K562 (cell line): ENCODE measurements around the gene EMP2. TPM values are rescaled to one million over a fixed set of nuclear protein-coding genes. Genes with fewer than 3 reads are reported as not detected.
A peak's percentile ranks its signal among the peaks of the same experiment; 100 is the strongest.

Experiments
- ATAC-seq: fragments of 200-7000 bp; cut with Tn5 transposase; 3 replicates; pipeline ENCODE4 v1.9.1; 2020; ENCODE audit warnings: moderate library complexity
- Bru-seq: library from RNA; stranded (reverse); fragments of 400-500 nt; gene quantifications from one replicate; lab custom pipeline; 2021; lab: Mats Ljungman, UMichigan
- BruChase-seq, 2 experiments: library from RNA; stranded (reverse); fragments of 400-500 nt; gene quantifications; one replicate each; lab custom pipeline; 2021; lab: Mats Ljungman, UMichigan
- BruUV-seq: library from RNA; stranded (reverse); fragments of 400-500 nt; replicated peaks from 2 replicates; lab custom pipeline; 2021; lab: Mats Ljungman, UMichigan
- CTCF ChIA-PET: fragments of 300-600 bp; formaldehyde crosslinking; extraction: SDS; loops from one replicate; lab custom pipeline; 2021; ENCODE audit warnings: low intra/inter-chr PET ratio; lab: Yijun Ruan, JAX
- POLR2A ChIA-PET: fragments of 300-600, 350-650 bp; sonication (Branson Sonifier 250); formaldehyde crosslinking; extraction: SDS; loops from one replicate; lab custom pipeline; 2021; ENCODE audit warnings: antibody characterized with exemption, inconsistent platforms; lab: Yijun Ruan, JAX
- DNase-seq, 4 experiments: peaks; one replicate each; pipeline versions ENCODE4 v3.0.0 to v3.0.0-alpha.2; 2011 to 2018; ENCODE audit warnings: low spot score in 3 of 4, mixed read lengths in 3 of 4; ENCODE audit errors: extremely low read depth in 1 of 4
- FAIRE-seq: peaks from 2 replicates; lab custom pipeline; 2011; peaks lifted over from hg19 to GRCh38; lab: Jason Lieb, UNC
- H2AFZ ChIP-seq: 2 replicates; pipeline ENCODE4 v1.6.0; 2011; ENCODE audit warnings: low read depth, low read length, control low read depth, inconsistent platforms
- H3K27ac ChIP-seq: fragments of 200-600 bp; 3 replicates; pipeline ENCODE4 v1.8.0; 2011; ENCODE audit warnings: low read depth, mild to moderate bottlenecking, control low read depth, inconsistent platforms, low read length, moderate library complexity, mixed read lengths; ENCODE audit errors: extremely low read depth
- H3K27me3 ChIP-seq, 2 experiments: fragments of 300-600 bp in 1 of 2; 2 replicates in 1 of 2; 3 replicates in 1 of 2; pipeline versions ENCODE4 v1.6.0 to v1.8.0; 2011; ENCODE audit warnings: inconsistent platforms in 2 of 2, low read length in 2 of 2, mild to moderate bottlenecking in 1 of 2, mixed read lengths in 1 of 2, moderate library complexity in 1 of 2; ENCODE audit not compliant: control insufficient read depth in 2 of 2, insufficient read depth in 2 of 2
- H3K36me3 ChIP-seq: fragments of 300-600 bp; 3 replicates; pipeline ENCODE4 v1.8.0; 2011; ENCODE audit warnings: mild to moderate bottlenecking, low read length, inconsistent platforms; ENCODE audit not compliant: control insufficient read depth, insufficient read depth
- H3K4me1 ChIP-seq, 2 experiments: fragments of 200-600 bp in 1 of 2; replicated peaks in 1 of 2; 2 replicates in 1 of 2; 3 replicates in 1 of 2; pipeline versions ENCODE4 v1.5.1 to v1.8.0; 2011; ENCODE audit warnings: inconsistent platforms in 2 of 2, low read length in 2 of 2, mild to moderate bottlenecking in 1 of 2, mixed read lengths in 1 of 2, moderate library complexity in 1 of 2; ENCODE audit not compliant: control insufficient read depth in 2 of 2, insufficient read depth in 2 of 2
- H3K4me2 ChIP-seq: 2 replicates; pipeline ENCODE4 v1.6.1; 2011; ENCODE audit warnings: low read length, control low read depth, inconsistent platforms, mixed read lengths; ENCODE audit not compliant: insufficient read depth
- H3K4me3 ChIP-seq: fragments of 200-600 bp; sonication (generic), shearing (Covaris generic); 2 replicates; pipeline ENCODE4 v1.5.1; 2016; ENCODE audit warnings: control low read depth, inconsistent platforms
- H3K79me2 ChIP-seq: fragments of 200-600 bp; 3 replicates; pipeline ENCODE4 v1.8.0; 2011; ENCODE audit warnings: low read length, inconsistent platforms; ENCODE audit not compliant: control insufficient read depth, insufficient read depth
- H3K9ac ChIP-seq, 2 experiments: 2 replicates each; pipeline versions ENCODE4 v1.6.0 to v1.6.1; 2011; ENCODE audit warnings: low read depth in 2 of 2, low read length in 2 of 2, control low read depth in 1 of 2, inconsistent platforms in 1 of 2, mild to moderate bottlenecking in 1 of 2, mixed read lengths in 1 of 2; ENCODE audit not compliant: insufficient read depth in 1 of 2
- H3K9me1 ChIP-seq: one replicate; pipeline ENCODE4 v1.6.0; 2011; ENCODE audit warnings: inconsistent platforms, mild to moderate bottlenecking, low read length, moderate library complexity; ENCODE audit not compliant: control insufficient read depth, insufficient read depth
- H3K9me3 ChIP-seq: replicated peaks from 2 replicates; pipeline ENCODE4 v1.5.1; 2011; ENCODE audit warnings: low read depth, low read length, inconsistent platforms; ENCODE audit not compliant: control insufficient read depth, insufficient read depth
- H4K20me1 ChIP-seq: replicated peaks from 2 replicates; pipeline ENCODE4 v1.6.1; 2011; ENCODE audit warnings: low read length, inconsistent platforms, mixed read lengths; ENCODE audit not compliant: control insufficient read depth, insufficient read depth
- BACH1 ChIP-seq: fragments of 200-800 bp; sonication (Bioruptor generic); IDR thresholded peaks from 2 replicates; pipeline ENCODE4 v1.6.1; 2016; ENCODE audit warnings: missing genetic modification characterization, missing compliant biosample characterization
- BCOR ChIP-seq: fragments of 450-650 bp; IDR thresholded peaks from 2 replicates; pipeline ENCODE4 v1.6.1; 2016
- BHLHE40 ChIP-seq: IDR thresholded peaks from 2 replicates; pipeline ENCODE4 v1.6.1; 2011; ENCODE audit warnings: low read length, improper control_type of control experiment
- DDX20 ChIP-seq: fragments of 450-650 bp; IDR thresholded peaks from 2 replicates; pipeline ENCODE4 v1.6.1; 2016; ENCODE audit warnings: missing genetic modification characterization, low read depth, mild to moderate bottlenecking, missing compliant biosample characterization, moderate library complexity
- EGR1 ChIP-seq: fragments of 450-650 bp; conservative IDR thresholded peaks from 2 replicates; pipeline ENCODE4 v1.6.1; 2017; ENCODE audit warnings: mild to moderate bottlenecking
- EHMT2 ChIP-seq: fragments of 450-650 bp; IDR thresholded peaks from 2 replicates; pipeline ENCODE4 v1.6.1; 2018; ENCODE audit warnings: antibody characterized with exemption
- ESRRB ChIP-seq: fragments of 250-450 bp; sonication (Bioruptor Pico); IDR thresholded peaks from 2 replicates; pipeline ENCODE4 v1.5.0; 2020; ENCODE audit warnings: mild to moderate bottlenecking, moderate library complexity, borderline replicate concordance
- FUS ChIP-seq: fragments of 200-400 bp; formaldehyde crosslinking; optimal IDR thresholded peaks from 2 replicates; pipeline ENCODE3; 2017; ENCODE audit warnings: low read depth, low read length
- HEY1 ChIP-seq: fragments of 250-450 bp; sonication (Bioruptor Pico); IDR thresholded peaks from 2 replicates; pipeline ENCODE4 v1.5.0; 2020; ENCODE audit warnings: mild to moderate bottlenecking, moderate library complexity, borderline replicate concordance
- POU5F1 ChIP-seq: fragments of 150-350 bp; IDR thresholded peaks from 2 replicates; pipeline ENCODE4 v1.6.1; 2014; ENCODE audit warnings: borderline replicate concordance, low read length, low read depth, mild to moderate bottlenecking; ENCODE audit not compliant: partially characterized antibody
- RFX5 ChIP-seq: IDR thresholded peaks from 2 replicates; pipeline ENCODE4 v1.6.1; 2011; ENCODE audit warnings: low read depth, mild to moderate bottlenecking, improper control_type of control experiment, low read length
- SETDB1 ChIP-seq: IDR thresholded peaks from one replicate; pipeline ENCODE4 v1.6.1; 2012; ENCODE audit warnings: low read length, control low read depth, inconsistent platforms
- ZFPM2 ChIP-seq: fragments of 250-450 bp; sonication (Bioruptor Pico); IDR thresholded peaks from 2 replicates; pipeline ENCODE4 v1.5.1; 2022; ENCODE audit warnings: mild to moderate bottlenecking
- ZNF224 ChIP-seq: sonication (generic); formaldehyde crosslinking; IDR thresholded peaks from 2 replicates; pipeline ENCODE4 v1.8.0; 2022; ENCODE audit warnings: mild to moderate bottlenecking, missing genetic modification reagents
- WGBS: fragments of 100-300 bp; shearing (Covaris generic); methylation state at CpG from one replicate; pipeline ENCODE4 v1.1.6; 2016; ENCODE audit warnings: low coverage, mixed read lengths; ENCODE audit not compliant: insufficient coverage; ENCODE audit errors: missing lambda C conversion rate; 5-methylcytosine and 5-hydroxymethylcytosine counted together
- in situ Hi-C: fragments of 300-500 bp; cut with MboI; formaldehyde crosslinking; loops from 4 replicates; pipeline ENCODE4 v1.15.0; 2018; ENCODE audit warnings: inconsistent platforms, mixed read lengths
- intact Hi-C: fragments of 100-400 bp; cut with micrococcal nuclease; formaldehyde crosslinking; loops from 2 replicates; pipeline ENCODE4 v1.14.2; 2022
- long read RNA-seq, 3 experiments: library from polyadenylated mRNA in 2 of 3; library from RNA in 1 of 3; unstranded in 2 of 3; stranded (forward) in 1 of 3; transcript quantifications; one replicate each; pipeline ENCODE4 v2.0.0, GENCODE V29; 2019 to 2022
- polyA minus RNA-seq, 3 experiments: library from RNA; depleted of rRNA, polyadenylated mRNA; stranded (reverse); fragments of >200 nt; gene quantifications; 2 replicates each; pipeline ENCODE4 v1.2.3, GENCODE V29; 2011
- polyA plus RNA-seq, 8 experiments: library from polyadenylated mRNA; depleted of rRNA in 4 of 8; stranded (reverse) in 5 of 8; unstranded in 3 of 8; fragments of >200 nt; fragmentation: Nextera tagmentation in 2 of 8; fragmentation: Illumina TruSeq in 1 of 8; extraction: Ambion mirVana in 2 of 8; extraction: Trizol in 1 of 8; gene quantifications; 2 replicates each; pipeline versions ENCODE4 v1.2.1 to v1.2.3, GENCODE V29; 2011 to 2014; ENCODE audit warnings: inconsistent platforms in 1 of 8, missing spikeins in 1 of 8
- total RNA-seq, 7 experiments: library from RNA; depleted of rRNA in 6 of 7; stranded (reverse); fragments of >200 nt in 6 of 7; fragmentation: Illumina TruSeq in 2 of 7; extraction: Trizol in 2 of 7; gene quantifications; 2 replicates each; pipeline versions ENCODE4 v1.2.1 to v1.2.3, GENCODE V29; 2011 to 2021; ENCODE audit warnings: low replicate concordance in 1 of 7
- TF ChIP-seq, protein P1 (sequence below), 3 experiments: fragments of 200-800 bp in 1 of 3; sonication (Bioruptor generic) in 1 of 3; sonication (generic) in 1 of 3; formaldehyde crosslinking in 1 of 3; IDR thresholded peaks; 2 replicates each; pipeline versions ENCODE4 v1.6.1 to v1.8.0; 2016 to 2022; ENCODE audit warnings: mild to moderate bottlenecking in 2 of 3, missing compliant biosample characterization in 2 of 3, missing genetic modification characterization in 2 of 3, missing genetic modification reagents in 1 of 3

Gene EMP2, protein sequence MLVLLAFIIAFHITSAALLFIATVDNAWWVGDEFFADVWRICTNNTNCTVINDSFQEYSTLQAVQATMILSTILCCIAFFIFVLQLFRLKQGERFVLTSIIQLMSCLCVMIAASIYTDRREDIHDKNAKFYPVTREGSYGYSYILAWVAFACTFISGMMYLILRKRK
- total RNA-seq (2011; cell fraction: chromatin; rRNA removed; ENCODE audit: low replicate concordance), result 5.2 and 10.4 TPM in 2 replicates
- total RNA-seq (2011; cell fraction: nucleolus; rRNA removed), result 3.8 and 5.5 TPM in 2 replicates
- total RNA-seq (2011; cell fraction: nucleoplasm; rRNA removed), result 4.5 and 8.7 TPM in 2 replicates
- total RNA-seq (2014; rRNA removed) (0.73 and 0.98 TPM in 2 replicates), total RNA-seq (2014; rRNA removed; fragmentation: Illumina TruSeq; extraction: Trizol) (2.1 and 2.9 TPM in 2 replicates), total RNA-seq (2015; rRNA removed; fragmentation: Illumina TruSeq; extraction: Trizol) (0.76 and 1.4 TPM in 2 replicates), total RNA-seq (2021) (3.3 TPM in 2 replicates), polyA plus RNA-seq (2011; rRNA removed) (5.6 and 6.2 TPM in 2 replicates), polyA plus RNA-seq (2014; fragmentation: Illumina TruSeq; extraction: Trizol) (3.1 and 3.8 TPM in 2 replicates), polyA plus RNA-seq (2014; fragmentation: Nextera tagmentation; extraction: Ambion mirVana) (1 to 10 TPM; 3.1 TPM), polyA plus RNA-seq (2014; rRNA removed) (0.78 and 0.89 TPM in 2 replicates), polyA minus RNA-seq (2011; rRNA and poly(A)+ RNA removed) (6.8 and 11.1 TPM in 2 replicates), Bru-seq, nascent RNA (percentile 37 among the genes with signal in this experiment), BruChase-seq, experiment 1, labeled RNA remaining after a 2-hour chase (percentile 37 among the genes with signal in this experiment), BruChase-seq, experiment 2, labeled RNA remaining after a 6-hour chase (percentile 35 among the genes with signal in this experiment)
- polyA plus RNA-seq (2011; cell fraction: cytosol; rRNA removed), result 6.1 and 8.6 TPM in 2 replicates
- polyA plus RNA-seq (2011; cell fraction: nucleus; rRNA removed), result 2.2 and 3.7 TPM in 2 replicates
- polyA plus RNA-seq (2012), result 4.0 and 5.3 TPM in 2 replicates
- 3.0 and 3.7 TPM in 2 replicates for polyA minus RNA-seq (2011; cell fraction: cytosol; rRNA and poly(A)+ RNA removed)
- 1.1 and 1.3 TPM in 2 replicates for polyA minus RNA-seq (2011; cell fraction: nucleus; rRNA and poly(A)+ RNA removed)
- long read RNA-seq, experiment 1, full-length matches to known transcripts, result 4 of 13 reads
- long read RNA-seq, experiment 1, partial matches to known transcripts, result 1 of 13 reads
- long read RNA-seq, experiment 1, other reads (novel, unspliced or antisense), result 8 of 13 reads
- long read RNA-seq, experiment 2, full-length matches to known transcripts, result 1 of 2 reads
- long read RNA-seq, experiment 2, partial matches to known transcripts, result 0 of 2 reads
- long read RNA-seq, experiment 2, other reads (novel, unspliced or antisense), result 1 of 2 reads
- long read RNA-seq, experiment 3, full-length matches to known transcripts, result 1 of 2 reads
- long read RNA-seq, experiment 3, partial matches to known transcripts, result 0 of 2 reads
- long read RNA-seq, experiment 3, other reads (novel, unspliced or antisense), result 1 of 2 reads

DNA sequence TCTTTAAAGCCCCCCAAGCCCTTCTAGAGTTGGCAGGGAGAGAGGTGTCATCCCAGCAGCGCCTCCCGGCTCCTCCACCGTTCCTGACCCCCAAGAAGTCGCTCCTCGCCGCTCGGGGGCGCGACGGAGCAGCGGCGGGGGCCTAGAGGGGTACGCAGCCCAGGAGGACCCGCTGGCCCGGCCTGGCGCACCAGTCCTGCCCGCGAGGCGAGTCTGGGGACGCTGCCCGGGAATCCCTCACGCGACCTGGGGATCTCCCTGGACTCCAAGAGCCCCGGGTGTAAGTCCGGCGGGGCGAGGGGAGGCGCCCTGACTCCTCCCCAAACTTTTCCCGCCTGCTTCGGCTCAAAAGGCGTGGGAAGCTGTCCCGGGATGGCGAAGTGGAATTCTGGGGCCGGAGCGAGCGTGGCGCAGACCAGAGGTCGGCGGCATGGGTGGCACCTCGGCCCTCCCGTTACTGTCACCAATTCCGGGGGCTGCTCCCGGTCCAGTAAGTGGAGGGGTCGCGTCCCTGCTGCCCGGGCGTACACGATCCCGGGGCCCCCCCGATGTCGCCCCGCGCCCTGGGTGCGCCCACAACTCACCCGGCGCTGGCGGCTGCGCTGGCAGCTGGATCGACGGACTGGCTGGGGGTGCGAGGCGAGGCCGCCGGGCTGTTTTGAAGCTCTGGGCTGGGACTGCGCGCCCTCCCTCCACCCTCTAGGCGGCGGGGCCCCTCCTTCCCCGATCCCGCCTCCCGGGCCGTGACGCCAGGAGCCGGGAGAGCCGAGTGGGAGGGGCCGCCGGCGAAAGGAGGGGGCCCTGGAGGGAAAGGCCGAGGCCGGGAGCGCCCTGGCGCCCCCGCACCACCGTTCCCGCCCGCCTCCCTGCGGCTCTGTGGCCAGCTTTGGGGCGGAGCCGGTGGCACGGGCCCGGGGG, at the start of gene EMP2:
Gene EMP2, minus strand, starts transcription at position 634 of the 918 bp plus-strand sequence. CDS start 32,981 bp downstream, outside the sequence.
- WGBS, result under 1% methylated on average over 75 of the region's 91 CpGs
- in situ Hi-C loops (no loop called here), intact Hi-C loops (no loop called here)
- ChIA-PET POLR2A (interaction anchor here (0.7 kb wide), 1 partner anchor 16 kb away, joined by 3 read pairs; no protein-coding TSS in a partner anchor), CTCF (interaction anchor here (0.7 kb wide), 1 partner anchor 339 kb away, joined by 4 read pairs; no protein-coding TSS in a partner anchor)
- H3K4me1 ChIP-seq, result peaks cover 0 to 16% of the 10 kb centered on the region in 2 experiments; a peak in 4 of 5 replicates
- H3K36me3 ChIP-seq, result no peaks in the 10 kb centered on the region
- peak within 1 kb of the TSS; percentile 58 for H3K4me3 ChIP-seq
- ATAC-seq (peak; percentile 96), FAIRE-seq (no peak), DNase-seq (peak; percentile 78 to 98 (median 94))
- peak within 1 kb of the TSS; percentile 63 to 86 for H3K9ac ChIP-seq
- H2AFZ ChIP-seq, result peak within 1 kb of the TSS; percentile 91
- no peaks in the 10 kb centered on the region for H3K79me2 ChIP-seq
- peaks cover 5% of the 10 kb centered on the region for H4K20me1 ChIP-seq
- H3K27ac ChIP-seq, result no peak within 1 kb of the TSS
- peaks cover 21 to 65% of the 10 kb centered on the region in 2 experiments; a peak in 4 of 5 replicates for H3K27me3 ChIP-seq
- no peaks in the 10 kb centered on the region for H3K9me1 ChIP-seq
- BruUV-seq, result no TSS peak
- H3K9me3 ChIP-seq, result no peaks in the 10 kb centered on the region
- H3K4me2 ChIP-seq, result peak within 1 kb of the TSS; percentile 79
- no peak for TF ChIP-seq ZNF224 (CRISPR knock-in tag)
- no peak for TF ChIP-seq BHLHE40
- no peak for TF ChIP-seq EHMT2
- TF ChIP-seq ESRRB (CRISPR knock-in tag), result no peak
- no peak for TF ChIP-seq HEY1 (CRISPR knock-in tag)
- TF ChIP-seq FUS, result no peak
- TF ChIP-seq EGR1, result peak; percentile 84
- no peak for TF ChIP-seq DDX20
- TF ChIP-seq SETDB1, result no peak
- peak; percentile 31; the same call in 1 of the 2 replicates for TF ChIP-seq BCOR
- TF ChIP-seq RFX5, result no peak
- no peak for TF ChIP-seq POU5F1
- no peak for TF ChIP-seq BACH1 (tag)
- TF ChIP-seq, protein P1, sequence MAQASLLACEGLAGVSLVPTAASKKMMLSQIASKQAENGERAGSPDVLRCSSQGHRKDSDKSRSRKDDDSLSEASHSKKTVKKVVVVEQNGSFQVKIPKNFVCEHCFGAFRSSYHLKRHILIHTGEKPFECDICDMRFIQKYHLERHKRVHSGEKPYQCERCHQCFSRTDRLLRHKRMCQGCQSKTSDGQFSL (CRISPR knock-in tag; IDR thresholded peaks at IDR 0.05), result peak; percentile 72; the same call in 1 of the 2 replicates
- TF ChIP-seq, protein P1 (tag; IDR thresholded peaks at IDR 0.05), result no peak
- TF ChIP-seq ZFPM2 (CRISPR knock-in tag), result no peak
